Gastroesophageal sphincter (tissue), 3 donors: ENCODE results near the gene VPS11.

ENCODE experiments used
- CTCF ChIP-seq, 4 experiments: fragments of 200-600 bp in 2 of 4; fragments of 450-650 bp in 2 of 4; sonication (generic) in 1 of 4; IDR thresholded peaks; one replicate each; pipeline ENCODE4 v1.5.1; 2017 to 2019; ENCODE audit warnings: antibody characterized with exemption in 4 of 4, mild to moderate bottlenecking in 2 of 4, moderate library complexity in 2 of 4
- EP300 ChIP-seq: sonication (generic); formaldehyde crosslinking; IDR thresholded peaks from one replicate; pipeline ENCODE4 v1.6.1; 2017; ENCODE audit warnings: antibody characterized with exemption, mild to moderate bottlenecking
- POLR2A ChIP-seq, 2 donors: fragments of 450-650 bp; IDR thresholded peaks; one replicate each; pipeline ENCODE4 v1.6.1; 2017; ENCODE audit warnings: antibody characterized with exemption in 2 of 2, mild to moderate bottlenecking in 2 of 2, moderate library complexity in 1 of 2

- TF ChIP-seq POLR2A (IDR thresholded peaks at IDR 0.05) (no peak), EP300 (no peak), CTCF (IDR thresholded peaks at IDR 0.05) (no peak)
Observed at GRCh38 chr11:119112314-119113020, 44.8 kb downstream of the VPS11 start.
